Left renal cortex interstitium (tissue), 4 donors: ENCODE measurements around the gene WDR18. TPM values are rescaled to one million over a fixed set of nuclear protein-coding genes. Genes with fewer than 3 reads are reported as not detected.

ENCODE experiments used
- DNase-seq, 4 donors: peaks; one replicate each; pipeline ENCODE4 v3.0.0-alpha.2; 2013; ENCODE audit warnings: low read depth in 4 of 4, low spot score in 2 of 4, missing footprints in 1 of 4
- polyA plus RNA-seq, 4 donors: library from polyadenylated mRNA; unstranded; fragments of 120-200 nt; gene quantifications; one replicate each; pipeline ENCODE4 v1.2.1, GENCODE V29; 2013; ENCODE audit not compliant: insufficient read length in 4 of 4

Gene WDR18
- polyA plus RNA-seq, 4 donors = 33.2 to 68.7 (median 55.4) TPM

GRCh38 chr19:1038978-1039645, 55.0 kb downstream of the WDR18 start:
- no peak for DNase-seq

GRCh38 chr19:1039646-1040475, 55.7 kb downstream of the WDR18 start, which contains the start of gene ABCA7:
TSS of gene ABCA7 (plus strand) at chr19:1040107. CDS start at chr19:1041362, 1,255 bp downstream.
- DNase-seq = peak; percentile 83 to 94 (median 91)

GRCh38 chr19:1040476-1041271, 56.5 kb downstream of the WDR18 start:
- DNase-seq = peak in 1 of 4 donors; percentile 80

- no peak for DNase-seq
Observed at GRCh38 chr19:1041272-1041834, 57.2 kb downstream of the WDR18 start.

GRCh38 chr19:1041835-1042685, 57.9 kb downstream of the WDR18 start:
- no peak for DNase-seq

- no peak for DNase-seq
Observed at GRCh38 chr19:1042689-1043511, 58.8 kb downstream of the WDR18 start.

Other genes starting within 250 kb of the WDR18 start
- 10 to 100 TPM in 1 of 4 donors, 1 to 10 TPM in 3; 6.0 to 10.1 (median 9.4) TPM for gene MISP, start 233.2 kb upstream of the WDR18 start, polyA plus RNA-seq
- gene PTBP1, start 186.9 kb upstream of the WDR18 start, polyA plus RNA-seq = 100 to 1,000 TPM; 344 to 430 (median 396) TPM
- gene PLPPR3, start 162.4 kb upstream of the WDR18 start, polyA plus RNA-seq = 10 to 100 TPM; 11.6 to 24.0 (median 17.3) TPM
- 1 to 10 TPM; 1.0 to 3.4 (median 1.4) TPM for gene AZU1, start 156.5 kb upstream of the WDR18 start, polyA plus RNA-seq
- gene PRTN3, start 143.3 kb upstream of the WDR18 start, polyA plus RNA-seq = 1 to 10 TPM in 2 of 4 donors, under 1 TPM in 2; 0.65 to 2.7 (median 1.3) TPM
- under 1 TPM; 0.34 to 0.87 (median 0.40) TPM for gene ELANE, start 132.0 kb upstream of the WDR18 start, polyA plus RNA-seq
- gene CFD, start 124.7 kb upstream of the WDR18 start, polyA plus RNA-seq = 1 to 10 TPM; 2.2 to 5.4 (median 4.3) TPM
- gene MED16, start 91.2 kb upstream of the WDR18 start, polyA plus RNA-seq = 10 to 100 TPM; 44.5 to 90.9 (median 64.0) TPM
- not detected for gene RNU6-9, start 90.9 kb upstream of the WDR18 start, polyA plus RNA-seq
- gene R3HDM4, start 71.1 kb upstream of the WDR18 start, polyA plus RNA-seq = 10 to 100 TPM; 35.6 to 62.3 (median 53.4) TPM
- gene KISS1R, start 67.0 kb upstream of the WDR18 start, polyA plus RNA-seq = 1 to 10 TPM in 2 of 4 donors, under 1 TPM in 2; 0.32 to 1.3 (median 1.00) TPM
- 10 to 100 TPM; 16.3 to 37.2 (median 29.1) TPM for gene ARID3A, start 58.3 kb upstream of the WDR18 start, polyA plus RNA-seq
- gene GRIN3B, start 16.1 kb downstream of the WDR18 start, polyA plus RNA-seq = 1 to 10 TPM in 2 of 4 donors, under 1 TPM in 2; 0.41 to 1.4 (median 1.0) TPM
- 100 to 1,000 TPM in 3 of 4 donors, 10 to 100 TPM in 1; 98.0 to 154 (median 130) TPM for gene TMEM259, start 36.8 kb downstream of the WDR18 start, polyA plus RNA-seq
- not detected for gene RNU6-2, start 37.2 kb downstream of the WDR18 start, polyA plus RNA-seq
- gene CNN2, start 42.3 kb downstream of the WDR18 start, polyA plus RNA-seq = 100 to 1,000 TPM; 163 to 215 (median 186) TPM
- 10 to 100 TPM in 1 of 4 donors, 1 to 10 TPM in 3; 6.9 to 14.0 (median 8.5) TPM for gene ABCA7, start 55.8 kb downstream of the WDR18 start, polyA plus RNA-seq
- gene ARHGAP45, start 82.8 kb downstream of the WDR18 start, polyA plus RNA-seq = 10 to 100 TPM in 3 of 4 donors, 1 to 10 TPM in 1; 9.4 to 14.9 (median 12.2) TPM
- 100 to 1,000 TPM; 139 to 183 (median 154) TPM for gene POLR2E, start 111.0 kb downstream of the WDR18 start, polyA plus RNA-seq
- gene GPX4, start 119.6 kb downstream of the WDR18 start, polyA plus RNA-seq = 100 to 1,000 TPM; 240 to 321 (median 259) TPM
- 10 to 100 TPM; 15.2 to 22.8 (median 20.1) TPM for gene SBNO2, start 189.9 kb downstream of the WDR18 start, polyA plus RNA-seq
- 10 to 100 TPM; 59.1 to 64.4 (median 61.9) TPM for gene STK11, start 221.4 kb downstream of the WDR18 start, polyA plus RNA-seq